PC-3 (cell line): Measurements from ENCODE around the gene CEP112.

ENCODE experiments used
- CTCF ChIP-seq: fragments of 300-600 bp; sonication (generic); conservative IDR thresholded peaks from 2 replicates; pipeline ENCODE4 v1.5.1; 2017; ENCODE audit warnings: antibody characterized with exemption, low read depth, mild to moderate bottlenecking, low read length
- EZH2 ChIP-seq: fragments of 300-600 bp; sonication (generic); IDR thresholded peaks from one replicate; pipeline ENCODE4 v1.6.1; 2017; ENCODE audit warnings: antibody characterized with exemption, mild to moderate bottlenecking, low read length; ENCODE audit not compliant: unreplicated experiment
- EZH2phosphoT487 ChIP-seq: fragments of 300-600 bp; sonication (generic); IDR thresholded peaks from 2 replicates; pipeline ENCODE4 v1.6.1; 2018; ENCODE audit warnings: mild to moderate bottlenecking, antibody characterized with exemption, low read length, borderline replicate concordance

- TF ChIP-seq CTCF (no peak), EZH2phosphoT487 (no peak), EZH2 (no peak)
These were observed 968 bp downstream of the CEP112 start for GRCh38 chr17:66190738-66191592.
